Measurements from ENCODE around the gene HDAC2.
"Not testable (repeated sequence)": the region's sequence is repeated elsewhere in the genome, so short reads cannot be mapped to it uniquely, and the experiment has no call there.

Gene HDAC2

DNA sequence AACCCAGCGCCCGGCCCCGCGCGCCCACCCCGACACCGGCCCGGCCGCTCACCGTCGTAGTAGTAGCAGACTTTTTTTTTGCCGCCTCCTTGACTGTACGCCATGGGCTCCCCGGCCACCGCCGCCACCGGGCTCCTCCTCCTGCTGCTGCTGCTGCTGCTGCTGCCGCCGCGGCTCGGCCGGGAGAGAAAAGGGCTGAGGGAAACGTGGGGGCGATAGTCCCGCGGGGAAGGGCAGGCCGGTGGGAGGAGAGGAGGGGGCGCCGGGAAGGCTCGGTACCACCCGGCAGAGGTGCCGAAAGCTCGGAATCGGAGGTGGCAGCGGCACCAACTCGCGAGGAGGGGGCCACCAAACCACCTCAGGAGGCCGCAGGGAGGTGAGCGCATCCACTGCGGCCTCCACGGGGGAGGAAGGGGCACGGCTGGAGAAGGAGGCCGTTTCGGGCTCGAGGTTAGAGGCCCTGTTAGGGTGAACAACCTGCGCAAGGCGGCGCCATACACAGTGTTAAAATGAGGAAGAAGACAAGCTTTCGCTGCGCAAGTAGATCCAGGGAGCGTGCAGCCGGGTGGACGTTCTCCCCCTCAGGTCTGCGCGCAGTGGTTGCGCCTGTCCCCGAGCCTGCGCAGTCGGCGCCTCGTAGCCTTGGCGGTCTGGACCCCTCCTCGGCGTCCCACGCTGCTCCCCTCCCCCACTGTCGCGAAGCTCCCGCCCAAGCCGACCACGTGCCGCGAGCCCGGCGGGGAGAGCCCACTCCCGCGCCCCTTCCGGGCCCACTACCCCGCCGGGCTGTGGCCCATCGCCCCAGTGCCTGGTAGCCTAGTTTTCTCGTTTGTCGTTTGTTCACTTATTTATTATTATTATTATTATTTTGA lies at the start of gene HDAC2:
Gene HDAC2, minus strand, starts transcription at position 344 of the 872 bp plus-strand sequence. Its CDS starts 240 bp downstream, at position 104.
- peak; percentile 73 to 76 for DNase-seq (ENCODE audit: extremely low read depth in 1 of 2, low read depth in 1 of 2)

DNA sequence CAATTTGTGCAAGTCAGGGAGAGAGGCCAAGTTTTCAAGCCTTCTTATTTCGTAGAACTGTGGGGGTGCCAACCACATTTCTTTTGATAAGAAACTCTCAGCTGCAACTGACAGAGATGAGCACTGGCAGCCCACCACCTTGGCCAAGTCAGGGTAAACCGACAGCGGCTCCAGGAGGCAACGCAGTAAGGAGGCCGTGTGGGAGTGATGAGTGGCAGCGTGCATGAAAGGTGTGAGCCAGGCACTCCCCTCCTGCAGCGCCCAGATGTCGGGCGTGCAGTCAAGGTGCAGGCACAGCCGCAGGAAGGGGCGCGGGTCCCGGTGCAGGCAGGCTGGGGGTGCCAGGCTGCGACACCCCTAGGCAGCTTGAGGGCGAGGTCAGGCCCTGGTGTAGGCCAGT lies 49.2 kb upstream of the HDAC2 start:
- no peak for DNase-seq (ENCODE audit: extremely low read depth in 1 of 2, low read depth in 1 of 2)

DNA sequence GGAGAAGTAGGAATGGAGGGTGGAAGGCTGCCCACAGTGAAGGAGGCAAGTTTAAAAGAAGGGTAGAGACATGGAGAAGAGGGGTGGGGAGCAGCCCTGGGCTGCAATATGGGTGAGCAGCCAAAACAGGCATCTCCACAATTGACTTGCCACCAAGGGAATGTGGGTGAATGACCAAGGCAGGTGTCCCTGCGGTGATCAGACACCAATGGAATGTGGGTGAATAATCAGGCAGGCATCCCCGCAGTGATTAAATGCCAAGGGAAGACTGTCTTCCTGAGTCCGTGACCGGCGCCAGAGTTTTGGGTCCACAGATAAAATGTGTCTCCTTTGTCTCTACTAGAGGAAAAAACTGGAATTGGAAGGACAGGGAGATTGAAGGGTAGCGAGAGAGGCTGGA lies 46.2 kb upstream of the HDAC2 start:
- not testable (repeated sequence) for DNase-seq (ENCODE audit: extremely low read depth in 1 of 2, low read depth in 1 of 2)

DNA sequence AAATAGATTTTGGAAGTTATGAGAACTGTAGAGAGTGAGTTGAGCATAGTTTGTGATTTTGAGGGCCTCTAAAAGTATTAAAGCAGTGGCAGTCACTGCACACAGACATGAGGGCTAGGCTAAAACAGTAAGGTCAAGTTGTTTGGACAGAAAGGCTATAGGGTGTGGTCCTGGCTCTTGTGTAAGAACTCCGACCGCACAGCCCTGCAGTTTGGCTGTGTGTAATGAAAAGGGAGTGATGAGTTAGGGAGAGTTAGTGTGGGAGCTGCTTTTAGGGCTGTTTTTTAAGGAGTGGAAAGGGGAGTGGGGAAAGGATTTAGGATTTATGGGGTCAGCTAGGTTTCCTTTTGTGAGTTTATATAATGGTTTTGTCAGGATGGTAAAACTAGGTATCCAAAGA lies 43.2 kb upstream of the HDAC2 start:
- DNase-seq (ENCODE audit: extremely low read depth in 1 of 2, low read depth in 1 of 2), result not testable (repeated sequence)

DNA sequence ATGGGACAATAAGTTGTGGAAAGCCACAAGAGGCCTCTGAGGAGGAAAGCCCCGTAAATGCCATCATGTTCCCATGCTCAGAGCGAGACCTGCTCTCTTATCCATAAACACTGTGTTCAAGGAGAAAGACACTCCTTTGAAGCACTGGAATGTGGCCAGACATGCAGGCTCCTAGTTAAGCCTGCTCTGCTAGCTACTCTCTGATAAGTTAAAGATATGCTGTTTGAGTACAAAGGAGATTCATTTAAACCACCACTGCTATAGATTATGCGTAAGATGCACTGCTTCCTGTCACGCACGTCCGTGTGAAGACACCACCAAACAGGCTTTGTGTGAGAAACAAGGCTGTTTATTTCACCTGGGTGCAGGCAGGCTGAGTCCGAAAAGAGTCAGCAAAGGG lies 40.5 kb upstream of the HDAC2 start:
- not testable (repeated sequence) for DNase-seq (ENCODE audit: extremely low read depth in 1 of 2, low read depth in 1 of 2)

DNA sequence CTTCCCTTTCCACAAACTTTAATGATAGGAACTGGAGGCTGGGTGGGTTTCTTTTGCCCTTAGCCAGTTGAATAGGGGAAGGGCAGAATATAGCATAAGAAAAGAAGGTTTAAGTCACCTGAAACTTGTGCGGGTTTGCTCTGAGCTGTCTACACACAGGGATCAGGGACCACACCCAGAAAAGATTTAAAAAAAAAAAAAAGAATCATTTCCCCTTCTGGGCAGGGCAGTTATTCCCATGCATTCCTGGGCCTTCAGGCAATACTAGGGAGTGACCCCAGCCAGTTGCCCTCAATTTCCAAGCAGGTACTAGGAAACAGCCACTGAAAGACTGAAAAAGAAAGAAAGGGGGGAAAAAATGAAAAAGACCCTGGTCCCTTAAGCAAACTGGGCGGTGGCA lies 39.6 kb upstream of the HDAC2 start:
- no peak for DNase-seq (ENCODE audit: extremely low read depth in 1 of 2, low read depth in 1 of 2)

DNA sequence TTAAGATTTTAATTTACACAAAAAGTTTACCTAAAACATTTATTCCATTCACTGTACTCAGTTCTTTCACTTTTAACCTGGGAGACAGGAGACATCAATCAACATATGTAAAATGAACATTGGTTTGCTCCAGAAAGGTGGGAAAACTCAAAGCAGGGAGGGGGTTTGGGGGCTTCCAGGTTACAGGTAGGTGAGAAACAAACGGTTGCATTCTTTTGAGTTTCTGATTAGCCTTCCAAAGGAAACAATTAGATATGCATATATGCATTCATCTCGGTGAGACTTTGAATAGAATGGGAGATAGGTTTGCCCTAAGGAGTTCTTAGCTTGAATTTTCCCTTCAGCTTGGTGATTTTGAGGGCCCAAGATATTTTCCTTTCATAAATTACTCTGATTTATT lies 38.2 kb upstream of the HDAC2 start:
- DNase-seq (ENCODE audit: extremely low read depth in 1 of 2, low read depth in 1 of 2), result no peak

DNA sequence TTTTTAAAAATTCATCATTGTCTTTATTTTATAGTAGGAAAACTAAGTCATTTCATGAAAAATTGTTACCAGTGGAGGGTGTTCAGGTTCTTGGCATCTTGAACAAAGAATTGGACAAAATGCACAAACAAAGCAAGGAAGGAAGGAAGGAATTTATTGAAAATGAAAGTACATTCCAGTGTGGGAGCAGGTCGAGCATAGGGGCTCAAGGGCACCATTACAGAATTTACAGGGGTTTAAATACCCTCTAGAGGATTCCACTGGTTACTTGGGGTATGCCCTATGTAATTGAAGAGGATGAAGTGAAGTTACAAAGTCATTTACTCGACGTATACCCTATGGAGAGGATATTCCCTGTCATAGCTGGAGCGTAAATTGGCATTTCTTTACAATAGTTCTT lies 37.4 kb upstream of the HDAC2 start:
- no peak for DNase-seq (ENCODE audit: extremely low read depth in 1 of 2, low read depth in 1 of 2)

DNA sequence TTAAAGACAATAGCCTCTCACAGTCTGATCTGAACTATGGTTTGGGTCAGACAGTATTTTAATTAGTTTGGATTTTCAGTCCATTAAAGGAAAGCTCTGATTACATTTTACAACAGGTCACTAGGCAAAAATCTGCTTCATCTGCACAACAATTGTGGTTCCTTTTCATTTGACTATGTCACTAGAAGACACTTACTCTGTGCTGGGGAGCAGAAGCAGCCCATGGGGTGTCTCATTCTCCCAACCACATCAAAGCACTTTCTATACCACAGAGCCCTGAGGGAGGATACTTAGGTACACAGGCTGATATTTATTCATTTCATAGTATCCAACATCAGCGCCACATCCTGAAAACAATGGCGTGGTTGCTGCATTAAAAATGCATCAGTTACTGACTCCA lies 36.6 kb upstream of the HDAC2 start:
- DNase-seq (ENCODE audit: extremely low read depth in 1 of 2, low read depth in 1 of 2), result no peak

DNA sequence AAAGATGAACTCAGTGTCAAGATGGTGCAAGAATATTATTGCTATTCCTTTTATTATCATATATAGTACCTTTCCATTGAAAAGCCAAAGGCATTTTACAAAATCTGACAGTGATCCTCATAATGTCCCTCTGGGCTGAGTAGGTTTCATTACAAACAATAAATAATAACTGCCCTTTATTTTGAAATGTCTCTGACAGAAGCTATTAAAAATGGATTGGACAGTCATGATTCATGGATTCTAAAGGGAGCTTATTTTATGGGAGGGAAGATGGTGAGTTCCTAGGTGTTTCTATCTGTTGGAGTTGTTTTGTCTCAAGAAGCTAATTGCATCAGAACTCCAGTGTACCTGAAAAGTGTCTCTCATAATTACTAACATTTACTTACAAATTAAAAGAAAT lies 30.4 kb upstream of the HDAC2 start:
- DNase-seq (ENCODE audit: extremely low read depth in 1 of 2, low read depth in 1 of 2), result no peak

DNA sequence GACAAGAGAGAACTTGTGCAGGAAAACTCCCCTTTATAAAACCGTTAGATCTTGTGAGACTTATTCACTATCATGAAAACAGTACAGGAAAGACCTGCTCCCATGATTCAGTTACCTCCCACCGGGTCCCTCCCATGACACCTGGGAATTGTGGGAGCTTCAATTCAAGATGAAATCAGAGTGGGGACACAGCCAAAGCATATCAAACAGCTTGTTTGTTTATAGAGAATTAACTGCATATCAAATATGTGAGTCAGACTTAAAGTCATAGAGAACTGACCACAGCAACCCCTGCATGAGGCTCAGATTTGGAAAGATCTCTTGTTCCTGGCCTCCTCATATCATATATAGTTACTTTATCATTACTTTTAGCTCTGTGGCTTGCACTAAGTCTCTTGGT lies 29.1 kb upstream of the HDAC2 start:
- DNase-seq (ENCODE audit: extremely low read depth in 1 of 2, low read depth in 1 of 2), result no peak

DNA sequence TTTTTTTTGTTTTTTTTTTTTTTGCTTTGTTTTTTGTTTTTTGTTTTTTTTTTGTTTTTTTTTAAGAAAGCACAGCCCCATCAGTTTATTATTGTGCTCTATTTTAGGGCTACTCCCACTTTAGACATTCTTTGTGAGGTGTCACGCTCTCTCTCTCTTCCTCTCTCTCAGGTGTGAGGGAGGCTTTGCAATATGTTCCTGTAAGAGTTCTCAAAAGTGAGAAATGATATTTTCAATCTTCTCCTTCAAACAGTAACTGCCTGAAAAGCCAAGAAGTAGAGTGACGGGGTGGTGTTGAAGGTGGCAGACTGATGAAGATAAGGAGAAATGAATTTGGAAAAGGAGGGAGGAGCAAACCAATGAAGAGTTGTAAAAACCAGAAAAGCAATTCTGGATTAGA lies 28.3 kb upstream of the HDAC2 start:
- no peak for DNase-seq (ENCODE audit: extremely low read depth in 1 of 2, low read depth in 1 of 2)

DNA sequence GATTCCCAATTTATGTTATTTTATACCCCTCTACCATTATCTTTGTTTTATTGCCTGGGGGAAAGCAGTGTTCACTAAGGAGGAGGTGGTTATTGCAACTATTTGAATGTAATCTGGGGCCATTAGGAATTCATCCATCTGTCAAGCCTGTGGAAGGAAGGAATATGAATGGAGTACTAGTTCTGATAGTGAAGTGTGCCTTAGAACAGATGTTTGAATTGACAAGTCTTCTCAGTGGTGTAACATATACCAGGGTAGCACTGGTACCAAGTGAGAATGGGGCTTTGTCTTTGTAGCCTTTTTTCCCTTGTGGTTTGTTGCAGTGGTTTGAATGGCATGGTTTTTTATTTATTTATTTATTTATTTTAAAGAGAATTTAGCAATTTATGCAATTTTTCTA lies 27.9 kb upstream of the HDAC2 start:
- DNase-seq (ENCODE audit: extremely low read depth in 1 of 2, low read depth in 1 of 2), result no peak

DNA sequence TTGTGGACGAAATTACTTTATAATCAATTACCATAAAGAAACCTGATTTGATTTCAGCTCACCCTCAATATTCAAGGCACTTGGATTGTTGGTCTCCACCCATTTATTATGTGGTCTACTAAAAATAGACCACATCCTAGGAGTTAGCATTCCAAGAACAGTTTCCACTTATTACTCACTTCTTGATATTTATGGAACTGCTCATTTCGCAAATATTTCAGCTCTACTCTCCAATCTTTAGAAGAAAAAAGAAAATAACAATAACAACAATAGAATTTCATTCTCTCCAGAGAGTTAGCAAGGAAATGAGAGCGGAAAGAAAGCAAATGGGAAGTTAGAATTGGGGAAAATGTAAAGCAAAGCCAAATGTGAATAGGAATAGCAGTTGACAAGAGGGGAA lies 26.2 kb upstream of the HDAC2 start:
- no peak for DNase-seq (ENCODE audit: extremely low read depth in 1 of 2, low read depth in 1 of 2)

DNA sequence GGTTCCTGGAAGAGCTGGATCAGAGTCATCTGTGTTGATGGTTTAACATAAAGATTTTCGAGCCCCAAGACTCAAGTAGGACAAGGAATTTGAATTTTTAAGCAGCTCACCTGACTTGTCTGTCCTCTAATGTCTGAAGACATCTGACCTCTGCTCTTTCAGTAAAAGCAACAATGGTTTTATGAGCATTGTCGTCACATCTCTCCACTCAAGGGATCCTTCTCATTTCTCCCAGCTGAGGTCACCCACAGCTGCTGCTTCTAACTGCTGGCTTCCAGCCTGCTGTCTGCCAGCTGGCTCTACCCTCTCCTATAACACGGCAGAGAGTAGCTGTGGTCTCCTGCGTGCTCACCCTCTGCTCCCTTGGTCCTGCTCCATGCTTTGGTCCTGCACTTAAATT lies 24.7 kb upstream of the HDAC2 start:
- no peak for DNase-seq (ENCODE audit: extremely low read depth in 1 of 2, low read depth in 1 of 2)

DNA sequence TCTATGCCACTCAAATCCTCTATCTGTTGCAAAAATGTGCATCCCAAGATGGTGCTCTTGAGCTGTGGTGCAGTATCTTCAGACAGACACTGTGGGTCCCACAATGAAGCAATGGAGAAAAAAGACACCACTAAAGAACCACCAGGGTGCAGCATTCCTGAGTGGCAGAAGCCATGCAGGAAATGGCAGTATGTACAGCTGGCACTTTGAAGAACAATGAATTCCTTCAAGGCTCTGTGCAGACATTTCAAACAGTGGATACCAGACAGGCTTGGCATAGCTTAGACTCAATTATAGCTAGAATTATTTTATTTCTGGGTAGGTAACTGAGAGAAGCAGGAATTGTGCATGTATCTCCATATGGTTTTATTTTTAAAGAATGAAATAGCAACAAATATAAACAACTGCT lies 24.0 kb upstream of the HDAC2 start:
- DNase-seq (ENCODE audit: extremely low read depth in 1 of 2, low read depth in 1 of 2), result no peak

DNA sequence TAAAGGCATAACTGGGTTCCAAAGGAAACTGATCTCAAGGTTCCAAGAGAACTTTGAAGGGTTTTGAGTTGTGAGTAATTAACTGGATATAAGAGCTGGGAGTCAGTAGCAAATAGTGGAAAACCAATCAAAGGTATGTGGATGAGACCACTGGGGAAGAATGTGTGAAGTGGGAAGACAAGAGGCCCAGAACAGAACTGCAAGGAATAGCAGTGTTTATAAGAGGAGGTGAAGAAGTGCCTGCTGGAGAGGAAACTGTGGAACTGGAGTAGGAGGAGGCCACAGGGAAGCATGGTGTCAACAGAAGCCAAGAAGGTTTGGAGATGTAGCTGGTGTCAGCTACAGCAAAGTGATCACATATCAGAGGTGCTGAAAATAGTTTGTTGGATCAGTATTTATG lies 18.7 kb upstream of the HDAC2 start:
- no peak for DNase-seq (ENCODE audit: extremely low read depth in 1 of 2, low read depth in 1 of 2)

DNA sequence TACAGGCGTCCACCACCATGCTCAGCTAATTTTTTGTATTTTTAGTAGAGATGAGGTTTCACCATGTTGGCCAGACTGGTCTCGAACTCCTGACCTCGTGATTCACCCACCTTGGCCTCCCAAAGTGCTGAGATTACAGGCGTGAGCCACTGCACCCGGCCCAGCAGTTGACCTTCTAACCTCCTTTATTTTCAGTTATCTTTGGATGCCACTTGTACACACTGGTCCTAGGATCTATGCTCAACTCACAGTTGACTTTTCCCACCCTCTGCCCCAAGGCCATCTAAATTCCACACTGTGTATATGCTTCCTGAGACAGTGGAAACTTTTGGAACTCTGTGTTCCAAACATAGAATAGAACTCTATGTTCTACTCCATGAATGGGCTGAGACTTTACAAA lies 11.7 kb upstream of the HDAC2 start:
- DNase-seq (ENCODE audit: extremely low read depth in 1 of 2, low read depth in 1 of 2), result not testable (repeated sequence)

DNA sequence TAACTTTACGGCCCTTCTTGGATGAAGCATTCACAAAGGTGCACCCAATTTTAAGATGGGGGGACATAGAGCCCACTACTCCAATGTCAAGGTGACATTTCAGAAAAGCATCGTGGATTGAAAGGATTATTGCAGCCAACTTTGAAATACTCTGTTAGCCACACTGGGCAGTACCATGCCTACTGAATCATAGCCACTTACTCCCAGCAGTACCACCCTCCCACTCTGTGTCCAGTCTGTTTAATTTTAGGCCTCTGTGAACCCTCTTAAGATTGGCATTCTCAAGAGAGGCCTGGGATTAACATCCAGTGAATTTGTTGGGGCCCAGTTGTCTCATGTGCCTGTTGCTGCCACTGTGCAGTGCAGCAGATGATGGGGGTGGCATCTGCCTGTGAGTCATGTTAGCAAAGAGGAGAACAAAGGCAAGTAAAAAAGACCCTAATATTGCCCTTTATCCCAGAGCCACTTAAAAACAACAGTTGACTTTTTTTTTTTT lies 11.2 kb upstream of the HDAC2 start:
- DNase-seq (ENCODE audit: extremely low read depth in 1 of 2, low read depth in 1 of 2), result no peak

DNA sequence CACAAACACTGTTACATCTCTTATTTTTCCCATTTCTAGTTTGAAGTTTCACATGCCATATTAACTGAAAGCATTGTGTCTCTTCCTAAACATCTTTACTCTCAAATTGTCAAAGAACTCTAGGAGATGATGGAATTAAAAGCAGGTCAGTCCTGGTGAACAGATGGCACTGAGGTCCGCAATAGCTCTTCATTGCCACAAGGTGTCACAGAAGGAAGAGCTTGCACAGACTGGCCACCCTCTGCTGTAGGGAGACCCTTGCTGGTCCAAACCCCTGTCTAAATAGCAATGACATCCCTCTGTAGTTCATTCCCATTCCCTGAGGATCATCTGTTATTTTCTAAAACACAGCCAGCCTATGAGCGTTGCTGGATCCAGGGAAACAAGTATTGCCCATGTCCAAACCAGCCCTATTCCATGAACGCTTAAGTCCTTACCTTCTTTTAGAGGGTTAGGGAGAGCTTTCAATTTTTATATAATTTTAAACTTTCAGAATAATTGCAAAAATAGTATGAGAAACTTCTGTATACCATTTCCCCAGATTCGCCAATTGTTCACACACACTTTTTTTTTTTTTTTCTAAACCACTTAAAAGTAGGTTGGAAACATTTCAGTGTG lies 10.1 kb upstream of the HDAC2 start:
- DNase-seq (ENCODE audit: extremely low read depth in 1 of 2, low read depth in 1 of 2), result no peak

DNA sequence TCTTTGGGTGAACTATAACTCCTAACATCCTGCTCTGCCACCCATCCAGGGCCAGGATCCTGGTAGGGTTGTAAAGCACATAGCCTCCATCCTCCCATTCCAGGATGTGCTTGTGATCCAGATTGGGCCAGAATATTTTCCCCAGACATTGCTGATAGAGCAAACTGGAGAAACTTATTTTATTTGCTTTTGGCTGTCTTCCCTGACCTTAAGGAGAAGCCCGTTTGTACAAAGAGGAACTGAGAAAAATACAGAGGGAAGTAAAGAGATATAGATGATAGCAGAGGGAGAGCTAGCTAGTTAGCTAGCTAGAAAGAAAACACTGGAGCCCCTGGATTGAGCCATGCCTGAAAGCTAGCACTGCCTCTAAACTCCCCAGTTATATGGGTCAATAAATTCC lies 9.0 kb upstream of the HDAC2 start:
- no peak for DNase-seq (ENCODE audit: extremely low read depth in 1 of 2, low read depth in 1 of 2)

DNA sequence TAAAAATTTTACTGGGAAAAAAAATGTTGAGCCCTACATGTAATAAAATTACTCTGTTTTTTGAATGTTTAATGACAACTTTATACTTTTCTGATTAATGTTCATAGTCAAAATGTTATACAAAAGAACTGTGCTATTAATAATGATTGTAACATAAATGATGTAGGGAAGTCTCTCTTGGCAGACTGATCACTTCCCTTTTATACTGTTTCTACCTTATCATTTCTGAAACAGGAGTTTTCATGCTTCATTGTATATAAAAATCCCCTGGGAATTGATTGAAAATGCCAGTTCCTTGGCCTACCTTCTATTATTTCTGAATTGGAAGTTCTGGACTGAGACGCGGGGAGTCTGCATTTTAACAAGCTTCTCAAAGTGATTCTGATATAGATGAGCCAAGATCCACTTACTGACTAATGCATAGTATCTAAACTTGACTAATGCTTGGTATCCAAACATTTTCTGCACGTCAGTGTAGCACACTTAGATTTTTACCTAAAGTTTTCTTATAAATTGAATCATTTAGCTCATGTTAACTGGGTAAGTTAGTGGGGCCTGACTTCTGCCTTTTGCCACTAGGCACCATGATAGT lies 7.2 kb upstream of the HDAC2 start:
- DNase-seq (ENCODE audit: extremely low read depth in 1 of 2, low read depth in 1 of 2), result no peak

Data from stimulated activated CD8-positive, alpha-beta memory T cell treated with anti-CD3 and anti-CD28 coated beads, Interleukin-7, amount 100 ng/mL, for 48 hours (primary cell).